ENCODE results near the gene ELAVL1. TPM values are rescaled to one million over a fixed set of nuclear protein-coding genes. Genes with fewer than 3 reads are reported as not detected.

Gene ELAVL1
- total and polyA plus RNA-seq, 9 of the 15 experiments (the other 6 are each of a cell fraction or from before 2014, with no cell fraction given), result 4.3 to 172 (median 69.2) TPM

GRCh38 chr19:7943444-7944176 is 61.8 kb downstream of the ELAVL1 start, which contains the start of gene TIMM44 (continued):
- TF ChIP-seq PREB (CRISPR knock-in tag; IDR thresholded peaks at IDR 0.05), result no peak; the same call in 1 of the 2 replicates
- no peak for TF ChIP-seq HNRNPL (IDR thresholded peaks at IDR 0.05; ENCODE audit: low read depth, low read length)
- TF ChIP-seq TEAD1 (CRISPR knock-in tag; IDR thresholded peaks at IDR 0.05), result peak in 1 of 2 experiments; percentile 61; a peak in 1 of 4 replicates
- no peak; the same call in 1 of the 2 replicates for TF ChIP-seq SMAD3 (CRISPR knock-in tag; conservative IDR thresholded peaks at IDR 0.05)
- peak; percentile 76; the same call in 1 of the 2 replicates for TF ChIP-seq CBFB (CRISPR knock-in tag; IDR thresholded peaks at IDR 0.05)
- TF ChIP-seq KLF13 (tag; IDR thresholded peaks at IDR 0.05; ENCODE audit: borderline replicate concordance, low read depth), result peak; percentile 70
- TF ChIP-seq MNT (conservative IDR thresholded peaks at IDR 0.05), result peak; percentile 98 to 99
- TF ChIP-seq POU5F1 (IDR thresholded peaks at IDR 0.05; ENCODE audit: borderline replicate concordance, low read depth, low read length, partially characterized antibody), result no peak
- TF ChIP-seq ZBTB33 (CRISPR knock-in tag; IDR thresholded peaks at IDR 0.05), result no peak
- TF ChIP-seq ZNF830 (CRISPR knock-in tag; IDR thresholded peaks at IDR 0.05), result no peak
- TF ChIP-seq ZNF436 (CRISPR knock-in tag; IDR thresholded peaks at IDR 0.05), result no peak
- TF ChIP-seq RBM14 (IDR thresholded peaks at IDR 0.05; ENCODE audit: borderline replicate concordance, insufficient read depth, low read depth, low read length), result no peak
- TF ChIP-seq MYNN (IDR thresholded peaks at IDR 0.05), result no peak
- TF ChIP-seq MYNN (CRISPR knock-in tag; IDR thresholded peaks at IDR 0.05), result no peak
- TF ChIP-seq CSDE1 (IDR thresholded peaks at IDR 0.05), result no peak; a peak in 1 of 4 replicates
- no peak for TF ChIP-seq MLLT1 (IDR thresholded peaks at IDR 0.05)
- no peak for TF ChIP-seq BMI1 (IDR thresholded peaks at IDR 0.05; ENCODE audit: low read length)
